GM18867 (cell line): ENCODE measurements around the gene NRF1.
"Not testable (repeated sequence)": the region's sequence is repeated elsewhere in the genome, so short reads cannot be mapped to it uniquely, and the experiment has no call there.

Experiments used
- ATAC-seq: cut with Tn5 transposase; IDR thresholded peaks from one replicate; pipeline ENCODE4 v1.9.1; 2021; ENCODE audit warnings: mild to moderate bottlenecking, moderate library complexity; ENCODE audit not compliant: unreplicated experiment

NRF1 gene

DNA sequence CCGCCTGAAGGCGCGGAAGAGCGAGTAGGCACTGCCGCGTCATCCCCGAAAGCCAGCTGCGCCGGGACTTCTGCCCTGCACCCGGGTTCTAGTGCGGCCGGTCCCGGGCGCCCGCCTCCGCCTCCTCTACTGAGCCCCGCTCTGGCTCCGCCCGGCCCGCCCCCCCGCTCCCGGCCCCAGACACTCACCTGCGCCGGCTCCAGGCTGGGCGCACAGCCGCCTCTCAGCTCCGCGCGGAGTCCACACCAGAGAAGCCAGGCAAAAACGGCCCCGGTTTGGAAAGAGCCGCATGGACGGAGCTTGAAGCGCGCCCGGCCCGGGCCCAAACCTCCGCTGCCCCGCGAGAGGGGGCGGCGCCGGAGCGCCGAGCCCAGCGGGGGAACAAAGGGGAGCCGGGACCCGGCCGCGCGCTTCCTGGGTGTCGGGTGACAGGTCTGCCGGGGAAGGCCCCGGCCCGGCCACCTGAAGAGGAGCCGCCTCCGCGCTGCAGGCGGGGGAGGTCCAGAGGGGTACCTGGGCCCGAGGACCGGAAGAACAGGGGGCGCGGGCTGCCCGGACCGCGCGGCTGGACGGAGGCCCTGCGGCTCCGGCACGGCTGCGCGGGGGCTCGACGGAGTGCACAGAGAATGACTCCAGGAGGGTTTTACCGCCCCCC, 168.2 kb downstream of the NRF1 start:
- peak; percentile 36 for ATAC-seq

DNA sequence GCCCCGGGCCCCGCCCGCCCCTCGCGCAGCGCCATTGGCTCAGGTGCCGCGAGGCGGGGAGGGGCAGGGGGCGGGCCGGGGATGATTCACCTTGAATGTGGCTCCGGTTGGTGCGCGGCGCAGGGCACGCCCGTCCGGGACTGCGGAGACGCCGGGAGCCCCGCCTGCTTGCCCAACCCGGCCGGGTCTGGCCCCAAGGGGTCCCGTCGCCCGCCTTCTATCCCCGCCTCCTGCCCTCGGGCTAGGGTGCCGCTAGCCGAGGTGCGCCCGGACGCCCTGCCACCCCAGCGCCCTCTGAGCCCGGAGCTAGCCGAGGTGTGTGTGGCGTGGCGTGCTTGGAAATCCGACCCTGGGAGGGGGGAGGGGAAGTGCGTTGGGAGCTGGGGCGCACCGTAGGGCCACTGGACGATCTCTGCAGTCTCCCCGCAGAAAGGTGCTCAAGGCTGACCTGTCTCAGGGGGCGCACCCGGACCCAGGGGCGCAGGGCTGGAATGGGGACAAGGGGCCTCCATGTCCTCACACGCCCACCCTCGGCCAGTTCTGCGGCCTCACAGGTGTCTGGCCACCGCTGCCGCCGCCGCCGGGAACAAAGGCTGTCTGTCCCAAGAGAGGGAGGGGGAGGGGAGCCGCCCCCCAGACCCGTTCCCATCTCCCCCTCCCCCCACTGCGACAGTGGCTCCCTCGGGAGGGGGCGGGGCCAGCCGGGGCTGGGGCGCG, 168.9 kb downstream of the NRF1 start:
- ATAC-seq, result peak; percentile 61

DNA sequence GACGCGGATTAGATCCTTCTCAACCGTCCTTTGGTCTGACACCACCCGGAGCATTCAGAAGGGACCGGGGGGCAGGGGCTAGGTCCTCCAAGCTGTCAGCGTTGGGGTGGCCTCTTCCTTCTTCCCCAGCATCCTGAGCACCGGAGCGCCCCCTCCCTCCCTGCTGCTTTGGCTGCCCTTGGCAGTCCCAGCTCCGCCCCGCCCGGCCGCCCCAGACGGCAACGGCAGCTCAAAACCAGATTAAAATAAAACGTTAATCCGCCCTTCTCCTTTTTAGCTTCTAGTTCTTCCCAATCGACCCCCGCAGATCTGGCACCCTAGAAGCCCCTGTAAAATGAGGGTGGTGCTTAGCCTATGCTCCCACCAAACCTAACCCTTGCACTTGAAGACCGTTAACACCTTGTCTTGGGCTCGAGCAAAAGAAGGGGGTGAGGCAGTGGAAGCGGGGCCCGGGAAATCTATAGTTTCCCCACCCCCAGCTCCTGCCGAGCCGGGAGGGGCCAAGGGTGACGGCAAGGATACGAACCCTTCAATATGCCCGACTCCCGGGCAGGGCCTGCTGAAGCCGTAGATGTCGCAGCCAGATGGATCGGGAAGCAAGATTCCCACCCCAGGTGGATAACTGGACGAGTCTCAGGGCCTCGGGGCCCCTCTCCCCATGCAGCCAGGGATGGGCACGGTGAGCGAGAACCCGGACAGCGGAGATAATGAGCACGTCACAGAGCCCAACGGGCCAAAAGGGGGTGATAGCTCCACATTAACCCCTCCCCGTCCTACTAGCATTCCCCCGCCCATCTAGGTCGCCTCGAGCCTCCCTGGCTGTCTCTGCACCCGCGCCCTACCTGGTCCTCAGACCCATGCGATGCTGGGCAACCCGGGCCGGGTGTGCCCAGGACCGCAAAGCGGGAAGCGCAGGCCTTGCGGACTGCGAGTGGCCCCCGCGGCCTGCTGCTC, 169.7 kb downstream of the NRF1 start:
- ATAC-seq, result no peak

DNA sequence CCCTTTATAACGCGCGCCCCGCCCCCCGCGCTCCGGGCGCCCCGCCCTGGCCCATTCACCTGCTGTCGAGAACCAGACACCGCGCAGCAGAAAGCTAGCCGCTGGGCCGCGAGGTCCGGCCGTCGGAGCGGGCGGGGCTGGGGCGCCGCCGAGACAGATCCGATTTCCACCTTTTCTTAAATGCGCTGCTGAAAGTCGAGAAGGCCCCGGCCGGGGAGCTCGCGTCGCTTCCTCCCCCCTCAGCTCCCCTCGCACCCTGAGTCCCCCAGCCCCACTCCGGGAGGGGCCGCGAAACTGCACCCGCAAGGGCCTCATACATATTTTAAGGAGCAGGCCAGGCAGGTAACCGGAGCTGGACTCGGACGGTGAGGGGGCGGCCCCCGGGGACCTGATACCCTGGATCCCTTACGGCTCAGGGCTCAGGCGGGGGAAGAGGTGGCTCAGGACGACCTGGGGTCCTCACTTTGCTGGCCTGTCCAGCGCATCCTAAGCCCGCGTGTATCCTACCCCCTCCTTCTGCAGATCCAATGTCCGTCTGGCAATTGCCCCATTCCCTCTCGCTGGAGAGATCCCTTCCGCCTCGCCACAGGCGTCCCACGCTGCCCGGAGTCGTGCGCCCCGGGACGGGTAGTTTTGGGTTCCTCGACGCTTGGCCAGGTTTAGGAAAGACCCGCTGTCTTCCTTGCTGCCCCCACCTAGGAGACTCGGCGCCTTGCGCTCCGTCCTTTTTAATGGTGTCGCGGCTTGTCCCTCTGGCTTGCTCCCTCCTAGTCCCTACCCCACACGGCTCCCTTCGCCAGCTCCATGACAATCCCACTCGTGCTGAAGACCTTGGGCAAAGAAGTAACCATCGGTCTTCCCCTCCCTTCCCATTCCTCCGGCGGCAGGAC, 170.7 kb downstream of the NRF1 start:
- no peak for ATAC-seq

DNA sequence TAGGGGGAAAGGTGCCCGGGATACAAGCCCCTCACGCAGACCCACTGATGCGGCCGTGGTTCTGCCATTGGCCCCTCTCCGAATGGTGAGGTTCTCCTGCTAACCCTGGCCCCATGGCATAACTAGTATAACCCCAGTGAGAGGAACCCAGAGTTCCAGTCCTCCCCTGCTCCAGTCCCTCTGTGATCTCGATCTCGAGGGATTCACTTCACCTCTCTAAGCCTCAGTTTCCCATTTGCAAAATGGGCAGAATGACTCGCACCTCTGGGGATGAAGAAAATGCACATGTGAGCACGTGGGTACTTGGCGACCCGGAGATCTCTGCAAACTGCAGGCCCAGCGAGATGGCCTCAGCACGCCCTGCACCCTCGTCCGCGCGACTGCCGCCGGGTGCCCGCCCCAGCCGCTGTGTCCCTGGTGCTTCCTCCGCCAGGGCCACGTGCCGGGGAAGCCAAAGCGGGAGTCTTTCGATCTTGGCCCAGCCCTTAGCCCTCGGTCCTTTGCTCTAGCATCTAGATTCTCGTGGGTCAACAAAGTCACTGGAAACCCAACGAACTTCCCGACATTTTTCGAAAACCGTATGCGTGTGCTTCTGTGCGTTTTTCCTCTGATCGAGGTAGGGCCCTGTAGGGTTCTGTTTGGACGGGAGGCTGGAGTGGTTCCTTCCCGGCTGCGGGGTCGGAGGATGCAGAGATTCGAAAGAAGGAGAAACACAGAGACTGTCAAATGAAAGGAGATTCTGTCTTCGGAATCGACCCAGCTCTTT, 171.5 kb downstream of the NRF1 start:
- no peak for ATAC-seq

DNA sequence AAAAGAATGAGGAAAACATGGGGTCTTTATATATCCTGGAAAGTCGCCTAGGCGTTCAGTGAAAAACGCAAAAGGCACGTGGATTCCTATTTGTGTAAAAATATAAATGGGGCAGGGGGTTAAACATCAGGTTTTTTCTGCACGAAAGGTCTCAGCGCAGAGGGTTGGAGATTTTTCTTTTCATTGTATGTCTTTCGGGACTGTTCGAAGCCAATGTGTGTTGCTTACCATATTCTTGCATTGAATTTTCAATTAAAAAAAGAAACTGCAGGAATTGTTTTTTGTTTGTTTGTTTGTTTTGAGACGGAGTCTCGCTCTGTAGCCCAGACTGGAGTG, 172.0 kb downstream of the NRF1 start:
- no peak for ATAC-seq

DNA sequence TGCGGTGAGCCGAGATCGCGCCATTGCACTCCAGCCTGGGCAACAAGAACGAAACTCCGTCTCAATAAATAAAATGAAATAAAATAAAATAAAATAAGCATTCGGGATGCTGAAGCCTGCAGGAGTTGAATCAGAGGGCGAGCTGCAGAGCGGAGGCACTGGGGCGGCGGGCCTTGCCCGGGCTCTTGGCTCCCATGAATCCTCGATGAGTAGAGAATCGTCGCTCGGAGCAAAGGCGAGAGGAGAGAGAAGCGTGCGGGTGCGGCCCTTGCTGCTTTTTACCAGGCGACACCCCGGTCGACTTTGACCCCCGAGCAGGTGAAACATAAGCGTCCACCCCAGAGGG, 172.9 kb downstream of the NRF1 start:
- no peak for ATAC-seq

DNA sequence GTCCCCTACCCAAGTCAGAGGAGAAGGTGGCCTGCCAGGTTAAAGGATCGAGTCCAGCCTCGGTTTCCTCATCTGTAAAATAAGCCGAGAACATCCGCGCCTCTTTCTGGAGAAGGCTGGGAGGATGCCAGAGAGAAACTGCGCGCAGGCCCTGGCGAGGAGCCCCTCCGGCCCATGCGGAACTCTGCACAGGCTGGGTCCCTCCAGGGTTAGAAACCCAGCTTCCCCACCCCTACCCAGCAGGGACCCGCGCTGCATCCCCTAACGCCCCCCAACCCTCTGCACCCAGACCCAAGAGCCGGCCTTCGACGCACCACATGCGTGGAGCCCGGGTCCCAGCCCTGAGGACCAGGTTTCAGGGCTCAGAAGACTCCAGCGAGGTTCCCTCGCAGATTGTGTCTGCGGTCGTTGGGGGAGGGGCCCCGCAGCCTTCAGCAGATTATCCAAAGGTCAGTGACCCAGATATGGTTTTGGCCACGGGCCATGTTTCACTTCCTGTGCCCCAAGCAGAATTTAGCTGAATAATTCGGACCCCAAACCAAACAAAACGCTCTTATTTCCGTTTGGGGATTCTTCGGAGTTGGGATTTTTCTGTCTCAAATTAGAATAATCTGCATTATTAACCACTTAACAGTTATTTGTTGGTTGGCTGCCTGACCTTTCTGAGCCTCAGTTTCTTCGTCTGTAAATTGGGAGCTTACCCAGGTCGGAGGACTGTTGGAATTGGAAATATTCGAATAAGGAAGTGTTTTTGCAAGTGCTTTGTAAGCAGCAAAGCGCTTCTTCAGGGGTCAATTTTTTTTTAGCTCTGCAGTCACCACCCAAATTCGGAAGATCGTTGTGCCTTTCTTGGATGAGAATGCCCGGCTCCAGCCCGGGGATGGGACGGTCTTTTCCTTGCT, 173.5 kb downstream of the NRF1 start:
- no peak for ATAC-seq

DNA sequence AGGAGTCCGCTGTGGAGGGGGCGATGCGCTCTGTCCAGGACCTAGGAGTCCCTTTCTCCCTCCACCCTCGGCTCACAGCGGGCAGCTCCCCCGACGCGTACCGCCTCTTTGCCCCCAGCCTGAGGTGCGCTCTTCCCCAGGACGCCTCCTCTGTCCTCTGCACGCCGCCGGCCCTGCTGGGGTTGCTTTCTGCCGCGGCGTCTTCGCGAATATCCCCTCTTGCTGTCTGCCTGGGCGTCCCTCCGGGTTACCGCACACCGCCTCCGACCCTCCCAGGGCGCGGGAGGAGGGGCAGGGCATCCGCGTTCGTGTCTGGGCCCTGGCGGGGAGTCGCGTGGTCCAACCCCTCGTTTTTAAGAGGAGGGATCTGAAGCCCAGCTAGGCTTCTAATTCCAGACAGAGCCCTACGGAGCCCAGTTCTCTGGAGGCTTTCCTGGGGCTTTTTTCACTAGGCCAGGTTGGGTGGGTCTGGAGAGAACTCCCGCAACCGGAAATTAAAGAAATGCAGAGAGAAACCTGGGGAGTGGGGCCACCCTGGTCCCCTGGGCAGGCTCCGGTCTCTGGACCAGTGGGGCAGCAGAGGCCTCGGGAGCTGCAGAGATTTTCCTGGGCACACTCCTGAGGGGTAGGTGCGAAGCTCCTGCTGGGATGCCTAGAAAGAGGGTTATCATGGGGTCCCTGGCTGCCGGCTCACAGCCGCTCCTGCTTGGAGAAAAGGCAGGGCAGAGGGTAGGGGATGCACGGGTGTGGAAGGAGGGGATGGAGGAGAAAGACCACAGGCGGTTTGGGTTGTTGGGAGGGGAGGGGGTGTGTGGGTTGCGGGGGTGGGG, 174.4 kb downstream of the NRF1 start:
- no peak for ATAC-seq

DNA sequence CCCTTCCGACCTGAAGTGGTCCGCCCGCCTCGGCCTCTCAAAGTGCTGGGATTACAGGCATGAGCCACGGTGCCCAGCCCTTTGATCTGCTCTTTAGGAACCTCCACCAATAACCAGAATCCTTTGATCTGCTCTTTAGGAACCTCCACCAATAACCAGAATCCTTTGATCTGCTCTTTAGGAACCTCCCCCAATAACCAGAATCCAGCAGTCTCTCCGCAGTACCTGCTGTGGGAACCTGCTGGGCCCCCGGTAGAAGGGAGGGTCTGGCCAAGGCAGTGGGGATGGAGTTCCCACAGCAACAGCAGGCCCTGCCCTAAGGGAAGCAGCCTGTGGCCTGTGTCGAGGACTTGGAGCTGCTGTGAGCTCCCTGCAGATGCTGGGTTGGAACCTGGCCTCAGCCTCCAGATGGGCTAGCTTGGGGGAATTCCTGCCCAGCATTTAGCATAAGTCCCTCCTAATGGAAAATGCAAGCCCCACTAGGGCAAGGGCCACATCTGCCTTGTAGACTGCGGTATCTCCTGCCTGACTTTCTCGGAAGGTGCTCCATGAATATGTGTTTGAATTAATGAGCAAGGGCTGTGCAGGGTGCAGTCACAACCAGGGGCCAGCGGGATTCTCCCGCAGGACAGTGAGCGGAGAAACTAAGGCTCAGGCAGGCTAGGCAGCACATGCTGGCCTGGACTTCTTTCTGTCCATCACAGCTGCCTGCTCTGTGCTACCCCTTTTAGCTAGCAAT, 175.5 kb downstream of the NRF1 start:
- no peak for ATAC-seq

DNA sequence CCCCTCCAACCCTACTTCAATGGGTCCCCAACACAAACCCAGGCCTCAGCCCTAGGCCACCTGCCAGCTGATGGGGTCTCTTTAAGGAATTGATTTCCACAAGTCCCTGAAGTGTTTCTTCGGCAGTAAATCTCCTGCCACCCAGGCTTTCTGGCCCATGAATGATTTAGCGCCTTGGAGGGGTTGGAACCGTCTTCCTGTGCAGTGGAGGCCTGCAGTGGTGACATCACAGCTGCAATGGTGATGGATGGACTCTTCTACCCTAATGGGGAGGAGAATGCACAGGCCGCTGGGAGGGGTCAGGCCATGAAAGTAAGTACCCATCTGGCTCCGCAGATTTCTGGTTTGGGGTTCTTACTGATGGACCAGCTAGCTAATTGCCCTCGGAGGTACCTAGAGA, 177.5 kb downstream of the NRF1 start:
- no peak for ATAC-seq

DNA sequence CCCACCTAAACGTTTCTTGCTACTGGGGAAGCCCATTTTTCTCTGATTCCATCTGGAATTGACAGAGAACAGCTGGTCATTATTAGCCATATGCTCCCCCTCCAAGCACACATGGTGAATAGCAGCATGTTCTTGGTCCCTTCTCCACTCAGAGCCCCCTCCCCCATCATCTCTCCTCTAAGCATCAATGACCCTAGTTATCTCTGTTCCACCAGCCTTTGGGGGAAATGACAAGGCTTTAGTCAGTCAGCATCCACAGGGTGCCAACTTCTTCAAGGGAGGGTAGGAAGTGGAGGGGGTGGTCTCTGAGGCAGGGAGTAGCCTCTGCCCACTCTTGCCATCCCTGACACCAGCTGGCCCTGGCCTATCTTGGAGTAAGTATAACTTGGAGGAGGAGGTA, 178.1 kb downstream of the NRF1 start:
- no peak for ATAC-seq

DNA sequence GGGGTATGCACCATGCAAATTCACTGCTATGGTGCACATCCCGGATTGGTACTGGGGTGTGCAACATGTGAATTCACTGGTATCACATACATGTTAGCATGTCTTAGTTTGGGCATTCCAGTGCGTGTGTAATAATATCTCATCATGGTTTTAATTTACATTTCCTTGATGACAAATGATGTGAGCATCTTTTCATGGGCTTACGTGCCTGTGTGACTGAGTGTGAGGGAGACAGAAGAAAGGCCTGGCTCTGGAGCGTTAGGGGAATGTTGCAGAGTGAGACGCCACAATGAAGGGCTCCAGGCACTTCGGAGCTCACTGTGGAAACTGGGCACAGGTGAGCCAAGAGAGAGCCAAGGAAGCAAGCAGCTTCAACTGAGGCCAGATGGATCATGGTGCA, 178.6 kb downstream of the NRF1 start:
- ATAC-seq, result no peak

DNA sequence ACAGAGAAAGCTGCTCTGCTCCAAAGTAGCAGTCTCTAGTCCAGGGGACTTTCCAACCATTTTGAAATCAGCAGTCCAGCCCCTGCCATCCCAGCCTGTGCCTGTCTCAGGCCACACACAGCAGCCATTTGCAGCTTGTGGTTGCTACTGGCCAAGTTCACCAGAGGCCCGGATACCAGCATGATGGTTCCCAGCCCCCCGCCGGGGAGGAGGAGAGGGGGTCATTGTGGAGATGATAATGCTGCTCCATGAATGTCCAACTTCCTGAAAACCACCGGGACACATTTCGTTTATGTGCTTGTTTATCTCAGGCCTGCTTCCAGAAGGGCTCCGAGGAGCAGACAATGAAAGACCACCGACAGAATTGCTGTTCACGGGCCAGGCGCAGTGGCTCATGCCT, 181.2 kb downstream of the NRF1 start:
- no peak for ATAC-seq

DNA sequence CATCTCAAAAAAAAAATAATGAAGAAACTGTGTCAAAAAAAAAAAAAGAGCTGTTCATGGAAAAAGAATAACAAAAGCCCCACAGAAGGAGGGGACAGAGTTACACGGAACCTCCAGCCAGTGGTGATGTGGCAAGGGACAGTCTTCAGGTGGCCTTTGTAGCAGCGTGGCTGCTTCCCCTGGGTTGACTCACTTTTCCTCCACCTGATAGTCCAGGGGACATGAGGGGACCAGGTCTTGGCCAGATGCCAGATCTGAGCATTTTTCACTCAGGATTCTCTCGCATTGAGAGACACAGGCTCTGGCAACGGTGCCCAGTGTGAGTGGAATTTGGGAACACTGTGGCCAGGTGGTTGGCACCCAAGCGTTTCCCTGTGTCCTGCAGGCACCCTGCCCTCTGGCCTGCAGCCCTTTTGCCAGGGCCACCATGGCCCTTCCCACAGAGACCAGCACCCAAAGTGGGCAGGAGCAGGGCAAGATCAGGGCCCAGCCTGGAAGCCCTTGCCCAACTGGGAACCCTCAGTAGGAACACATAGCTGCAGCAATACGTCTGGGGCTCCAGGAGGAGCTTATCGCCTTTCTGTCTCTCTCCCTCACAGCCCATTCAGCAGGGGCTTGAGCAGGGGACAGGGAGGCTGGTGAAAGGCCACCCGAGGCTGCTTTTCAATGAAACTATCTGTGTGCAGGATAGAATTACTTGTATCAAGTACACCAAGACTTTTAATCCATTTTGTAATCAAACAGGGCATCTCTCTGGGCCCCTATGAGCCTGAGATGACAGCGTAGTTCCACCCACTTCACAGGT, 182.2 kb downstream of the NRF1 start:
- no peak for ATAC-seq

DNA sequence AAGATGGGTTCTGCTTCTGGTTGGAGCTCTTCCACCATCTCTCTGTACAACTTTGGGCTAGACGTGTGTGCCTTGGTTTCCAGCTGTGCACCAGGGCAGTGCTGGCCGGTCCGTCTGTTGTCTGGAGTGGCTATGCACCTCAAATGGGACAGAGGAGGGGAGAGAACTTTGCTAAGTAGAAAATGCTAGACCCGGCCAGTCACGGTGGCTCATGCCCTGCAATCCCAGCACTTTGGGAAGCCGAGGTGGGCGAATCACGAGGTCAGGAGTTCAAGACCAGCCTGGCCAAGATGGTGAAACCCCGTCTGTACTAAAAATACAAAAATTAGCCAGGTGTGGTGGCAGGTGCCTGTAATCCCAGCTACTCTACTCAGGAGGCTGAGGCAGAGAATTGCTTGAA, 182.9 kb downstream of the NRF1 start:
- not testable (repeated sequence) for ATAC-seq
